ENCODE measurements around the gene TRERF1.

DNA sequence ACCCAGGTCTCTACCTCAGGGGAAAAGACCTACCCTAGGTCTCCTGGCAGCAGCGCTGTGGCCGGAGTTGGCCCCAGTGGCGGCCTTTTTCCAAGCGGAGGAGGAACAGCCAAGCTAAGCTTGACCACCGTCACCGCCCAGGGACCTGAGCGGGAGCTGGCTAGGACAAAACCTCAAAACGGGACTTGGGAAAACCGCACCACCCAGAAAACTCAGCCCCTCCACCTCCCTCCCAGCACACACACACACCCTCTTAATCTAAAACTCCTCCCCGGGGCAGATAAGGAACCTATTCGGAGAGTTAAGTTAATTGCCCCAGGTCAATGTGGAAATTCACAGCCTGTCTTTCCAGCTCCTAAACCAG lies 2.7 kb upstream of the TRERF1 start:
- TF ChIP-seq, protein P1, sequence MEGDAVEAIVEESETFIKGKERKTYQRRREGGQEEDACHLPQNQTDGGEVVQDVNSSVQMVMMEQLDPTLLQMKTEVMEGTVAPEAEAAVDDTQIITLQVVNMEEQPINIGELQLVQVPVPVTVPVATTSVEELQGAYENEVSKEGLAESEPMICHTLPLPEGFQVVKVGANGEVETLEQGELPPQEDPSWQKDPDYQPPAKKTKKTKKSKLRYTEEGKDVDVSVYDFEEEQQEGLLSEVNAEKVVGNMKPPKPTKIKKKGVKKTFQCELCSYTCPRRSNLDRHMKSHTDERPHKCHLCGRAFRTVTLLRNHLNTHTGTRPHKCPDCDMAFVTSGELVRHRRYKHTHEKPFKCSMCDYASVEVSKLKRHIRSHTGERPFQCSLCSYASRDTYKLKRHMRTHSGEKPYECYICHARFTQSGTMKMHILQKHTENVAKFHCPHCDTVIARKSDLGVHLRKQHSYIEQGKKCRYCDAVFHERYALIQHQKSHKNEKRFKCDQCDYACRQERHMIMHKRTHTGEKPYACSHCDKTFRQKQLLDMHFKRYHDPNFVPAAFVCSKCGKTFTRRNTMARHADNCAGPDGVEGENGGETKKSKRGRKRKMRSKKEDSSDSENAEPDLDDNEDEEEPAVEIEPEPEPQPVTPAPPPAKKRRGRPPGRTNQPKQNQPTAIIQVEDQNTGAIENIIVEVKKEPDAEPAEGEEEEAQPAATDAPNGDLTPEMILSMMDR (IDR thresholded peaks at IDR 0.05), result no peak
- TF ChIP-seq POLR2A (IDR thresholded peaks at IDR 0.05), result no peak
